HCEC 1CT (cell line): Measurements from ENCODE around the gene FAM187B.
"Not testable (repeated sequence)": the region's sequence is repeated elsewhere in the genome, so short reads cannot be mapped to it uniquely, and the experiment has no call there.

ENCODE experiments used
- DNase-seq: peaks from one replicate; pipeline ENCODE4 v3.0.0-alpha.2; 2017

Gene FAM187B

GRCh38 chr19:35261356-35262100 is 33.0 kb upstream of the FAM187B start:
- no peak for DNase-seq

DNA sequence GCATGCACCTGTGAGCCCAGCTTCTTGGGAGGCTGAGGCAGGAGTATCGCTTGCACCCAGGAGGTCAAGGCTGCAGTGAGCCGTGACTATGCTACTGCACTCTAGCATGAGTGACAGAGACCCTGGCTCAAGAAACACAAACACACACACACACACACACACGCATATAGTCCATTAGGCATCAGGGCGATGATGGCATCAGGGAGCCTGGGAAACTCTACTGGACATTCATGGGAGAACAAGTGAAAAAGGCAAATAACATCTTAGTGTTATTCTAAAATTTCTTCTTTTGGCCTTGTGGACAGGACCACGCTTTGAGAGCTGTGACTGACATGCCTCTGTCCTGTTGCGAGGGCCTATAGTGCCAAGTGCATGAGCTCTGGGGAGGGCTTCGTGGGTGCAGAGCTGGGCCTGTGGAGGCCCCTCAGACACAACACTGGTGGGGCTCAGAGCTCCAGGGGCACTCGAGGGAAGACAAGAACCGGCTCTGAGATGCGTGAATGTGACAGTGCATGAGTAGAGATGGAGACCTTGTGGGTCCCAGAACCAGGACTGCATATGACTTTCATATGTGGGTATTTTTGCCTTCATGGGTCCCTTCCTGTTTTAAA is 32.3 kb upstream of the FAM187B start:
- no peak for DNase-seq

GRCh38 chr19:35257113-35257461 is 28.5 kb upstream of the FAM187B start:
- DNase-seq, result no peak

DNA sequence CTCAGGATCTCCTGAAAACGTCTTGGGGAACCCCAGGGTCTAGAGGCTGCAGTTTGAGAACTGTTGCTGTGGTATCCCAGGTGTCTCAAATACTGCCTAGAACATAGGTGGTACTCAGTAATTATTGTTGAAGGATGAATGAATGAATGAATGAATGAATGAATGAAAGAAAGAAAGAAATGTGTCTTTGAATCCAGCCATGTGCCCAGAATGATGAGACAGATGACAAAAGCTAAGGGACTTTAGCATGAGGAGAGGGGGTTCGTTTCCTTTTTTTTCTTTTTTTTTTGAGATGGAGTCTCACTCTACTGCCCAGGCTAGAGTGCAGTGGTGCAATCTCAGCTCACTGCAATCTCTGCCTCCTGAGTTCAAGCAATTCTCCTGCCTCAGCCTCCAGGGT is 28.0 kb upstream of the FAM187B start:
- no peak for DNase-seq

DNA sequence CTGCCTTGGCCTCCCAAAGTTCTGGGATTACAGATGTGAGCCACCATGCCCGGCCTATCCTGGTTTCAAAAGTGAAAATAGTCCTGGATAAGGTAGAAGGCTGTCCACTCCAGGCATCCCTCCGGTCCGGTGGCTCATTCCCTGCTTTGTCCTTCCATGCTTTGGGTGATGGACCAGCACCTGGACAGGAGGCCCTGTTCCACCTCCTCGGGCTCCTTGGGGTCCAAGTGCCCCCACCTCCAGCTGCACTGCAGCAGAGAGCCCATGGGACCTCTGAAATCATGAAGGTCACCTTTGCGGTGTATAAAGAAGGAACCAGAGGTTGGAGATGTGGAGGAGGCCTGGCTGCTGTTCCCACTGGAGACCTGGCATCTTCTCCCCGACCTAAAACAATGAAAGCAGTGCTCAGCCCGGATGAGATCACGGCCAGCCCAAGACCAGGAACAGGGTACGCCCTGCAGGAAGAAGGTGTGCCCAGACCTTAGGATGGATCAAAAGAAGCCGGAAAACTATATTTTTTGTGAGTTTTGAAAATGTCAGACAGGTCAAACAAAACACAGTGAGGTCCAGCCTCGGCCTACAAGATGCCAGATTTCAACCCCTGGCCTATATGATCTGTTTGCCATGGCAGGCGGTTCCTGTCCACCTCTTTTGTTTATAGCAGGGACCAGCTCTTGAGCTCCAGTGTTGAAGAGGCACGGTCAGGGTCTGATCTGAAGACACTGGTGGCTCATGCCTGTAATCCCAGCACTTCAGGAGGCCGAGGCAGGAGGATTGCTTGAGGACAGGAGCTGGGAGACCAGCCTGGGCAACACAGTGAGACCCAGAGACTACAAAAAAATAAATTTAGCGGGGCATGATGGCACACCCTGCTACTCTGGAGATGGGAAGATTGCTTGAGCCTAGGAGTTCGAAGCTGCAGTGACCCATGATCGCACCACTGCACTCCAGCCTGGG is 26.1 kb upstream of the FAM187B start:
- DNase-seq, result no peak

- no peak for DNase-seq
Observed at GRCh38 chr19:35253316-35254286, 25.1 kb upstream of the FAM187B start.

- DNase-seq, result no peak
Observed at GRCh38 chr19:35251456-35251855, 22.9 kb upstream of the FAM187B start.

DNA sequence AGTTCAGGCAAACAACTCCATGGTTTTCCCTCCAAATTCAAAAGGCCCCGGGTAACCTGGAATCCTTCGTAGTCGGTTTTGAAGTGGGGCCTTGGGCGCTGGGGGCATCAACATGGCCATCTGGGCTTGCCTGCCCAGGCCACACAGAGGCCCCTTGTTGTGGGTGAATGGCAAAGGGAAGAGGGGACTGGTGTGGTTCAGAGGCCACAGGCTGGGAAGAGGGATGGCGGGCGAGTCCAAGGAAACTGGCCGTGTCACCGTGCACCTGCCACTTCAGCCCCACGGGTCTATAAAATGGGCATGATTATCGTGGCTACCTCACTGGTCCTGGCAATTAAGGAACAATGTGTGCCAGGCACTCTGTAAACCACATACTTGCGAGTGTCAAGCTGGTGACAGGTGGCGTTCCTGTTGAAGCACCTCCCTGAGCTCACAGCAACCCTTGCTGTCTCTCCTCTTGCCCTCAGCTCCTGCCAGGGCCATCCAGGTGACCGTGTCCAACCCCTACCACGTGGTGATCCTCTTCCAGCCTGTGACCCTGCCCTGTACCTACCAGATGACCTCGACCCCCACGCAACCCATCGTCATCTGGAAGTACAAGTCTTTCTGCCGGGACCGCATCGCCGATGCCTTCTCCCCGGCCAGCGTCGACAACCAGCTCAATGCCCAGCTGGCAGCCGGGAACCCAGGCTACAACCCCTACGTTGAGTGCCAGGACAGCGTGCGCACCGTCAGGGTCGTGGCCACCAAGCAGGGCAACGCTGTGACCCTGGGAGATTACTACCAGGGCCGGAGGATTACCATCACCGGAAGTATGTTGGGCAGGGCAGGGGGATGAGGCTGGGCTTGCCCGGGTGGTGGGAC is 21.5 kb upstream of the FAM187B start:
- DNase-seq, result no peak

GRCh38 chr19:35249146-35249847 is 20.8 kb upstream of the FAM187B start:
- DNase-seq, result no peak

- no peak for DNase-seq
Observed at GRCh38 chr19:35248310-35249145, 20.0 kb upstream of the FAM187B start, which contains the start of gene LSR. Gene LSR, plus strand, starts transcription at chr19:35249002. Its CDS starts 21 bp downstream, at chr19:35249023.

- DNase-seq, result no peak
Observed at GRCh38 chr19:35247526-35248309, 19.2 kb upstream of the FAM187B start.

DNA sequence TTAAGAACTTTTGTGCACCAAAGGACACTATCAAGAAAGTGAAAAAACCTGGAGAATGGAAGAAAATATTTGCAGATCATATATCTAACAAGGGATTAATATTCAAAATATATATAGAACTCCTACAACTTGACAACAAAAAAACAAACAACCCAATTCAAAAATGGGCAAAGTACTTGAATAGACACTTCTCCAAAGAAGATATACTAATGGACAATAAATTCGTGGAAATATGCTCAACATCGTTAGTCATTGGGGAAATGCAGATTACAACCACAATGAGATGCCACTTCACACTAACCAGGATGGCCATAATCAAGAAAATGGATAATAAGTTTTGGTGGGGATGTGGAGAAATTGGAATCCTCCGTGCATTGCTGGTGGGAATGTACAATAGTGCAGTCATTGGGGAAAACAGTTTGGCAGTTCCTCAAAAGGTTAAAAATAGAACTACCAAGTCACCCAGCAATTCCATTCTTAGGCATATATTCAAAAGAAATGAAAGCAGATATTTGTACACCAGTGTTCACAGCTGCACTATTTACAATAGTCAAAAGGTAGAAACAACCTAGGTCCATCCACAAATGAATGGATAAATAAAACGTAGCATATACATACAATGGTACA is 18.0 kb upstream of the FAM187B start:
- DNase-seq, result no peak

DNA sequence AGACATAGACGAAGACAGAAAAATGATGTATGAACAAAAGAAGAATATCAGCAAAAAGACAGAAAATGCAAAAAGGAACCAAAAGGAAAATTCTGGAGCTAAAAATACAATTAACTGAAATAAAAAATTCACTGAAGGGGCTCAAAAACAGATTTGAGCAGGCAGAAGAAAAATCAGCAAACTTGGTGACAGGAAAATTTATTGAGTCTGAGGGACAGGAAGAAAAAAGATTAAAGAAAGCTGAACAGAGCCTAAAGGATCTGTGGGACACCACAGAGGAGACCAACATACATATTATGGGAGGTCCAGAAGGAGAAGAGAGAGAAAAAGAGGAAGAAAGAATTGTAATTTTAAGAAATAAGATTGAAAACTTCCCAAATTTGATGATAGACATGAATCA is 12.9 kb upstream of the FAM187B start:
- no peak for DNase-seq

DNA sequence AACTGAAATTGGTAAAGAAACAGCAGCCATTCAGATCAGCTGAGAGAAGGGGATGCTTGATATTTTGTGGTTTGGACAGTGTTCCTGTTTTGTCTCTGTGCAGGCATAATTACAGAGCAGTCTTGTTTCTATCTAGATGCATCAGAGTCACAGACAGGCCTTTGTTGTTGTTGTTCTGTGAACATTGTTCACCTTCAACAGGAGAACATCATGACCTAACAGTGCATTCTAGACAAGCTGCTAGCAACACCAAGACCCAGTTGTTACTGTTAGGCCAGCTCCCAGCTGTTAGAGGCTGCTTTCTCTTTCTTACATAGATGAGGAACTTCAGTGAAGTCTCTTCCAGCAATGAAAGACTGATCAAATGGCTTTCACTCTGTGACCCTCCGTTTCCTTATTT is 11.8 kb upstream of the FAM187B start:
- no peak for DNase-seq

DNA sequence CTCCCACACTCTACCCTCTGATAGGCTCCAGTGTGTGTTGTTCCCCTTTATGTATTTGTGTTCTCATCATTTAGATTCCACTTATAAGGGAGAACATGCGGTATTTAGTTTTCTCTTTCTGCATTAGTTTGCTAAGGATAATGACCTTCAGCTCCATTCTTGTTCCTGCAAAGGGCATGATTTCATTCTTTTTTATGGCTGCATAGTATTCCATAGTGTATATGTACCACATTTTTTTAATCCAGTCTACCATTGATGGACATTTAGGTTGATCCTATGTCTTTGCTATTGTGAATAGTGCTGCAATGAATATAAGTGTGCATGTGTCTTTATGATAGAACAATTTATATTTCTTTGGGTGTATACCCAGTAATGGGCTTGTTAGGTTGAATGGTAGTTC is 11.1 kb upstream of the FAM187B start:
- DNase-seq, result not testable (repeated sequence)

DNA sequence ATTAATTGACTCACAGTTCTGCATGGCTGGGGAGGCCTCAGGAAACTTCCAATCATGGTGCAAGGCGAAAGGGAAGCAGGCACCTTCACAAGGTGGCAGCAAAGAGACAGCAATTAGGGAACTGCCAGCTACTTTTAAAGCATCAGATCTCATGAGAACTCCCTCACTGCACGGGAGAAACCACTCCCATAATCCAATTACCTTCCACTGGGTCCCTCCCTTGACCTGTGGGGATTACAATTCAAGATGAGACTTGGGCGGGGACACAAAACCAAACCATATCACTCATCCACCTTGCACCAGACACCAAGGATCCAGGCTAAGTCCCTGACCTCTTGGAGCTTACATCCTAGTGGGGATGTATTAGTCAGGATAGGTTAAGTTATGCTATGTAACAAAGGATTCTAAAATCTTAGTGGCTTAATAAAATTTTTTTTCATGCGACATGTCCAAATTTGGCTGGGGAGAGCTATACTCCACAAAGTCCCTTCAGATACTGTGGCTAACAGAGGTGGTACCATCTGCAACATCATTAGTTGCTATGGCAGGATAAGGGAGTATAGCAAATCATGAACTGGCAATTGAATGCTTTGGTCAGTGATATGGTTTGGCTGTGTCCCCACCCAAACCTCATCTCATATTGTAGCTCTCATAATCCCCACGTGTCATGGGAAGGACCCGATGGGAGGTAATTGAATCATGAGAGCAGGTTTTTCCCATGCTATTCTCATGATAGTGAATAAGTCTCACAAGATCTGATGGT is 8.3 kb upstream of the FAM187B start:
- DNase-seq, result no peak

GRCh38 chr19:35232912-35233311 is 4.4 kb upstream of the FAM187B start:
- peak; percentile 18 for DNase-seq
